GM12801 (cell line): ENCODE data around the gene NR3C2.

Experiments
- CTCF ChIP-seq: IDR thresholded peaks from one replicate; pipeline ENCODE4 v1.5.1; 2011; ENCODE audit warnings: control low read depth; ENCODE audit not compliant: insufficient read length; ENCODE audit errors: extremely low read depth

The NR3C2 gene

DNA sequence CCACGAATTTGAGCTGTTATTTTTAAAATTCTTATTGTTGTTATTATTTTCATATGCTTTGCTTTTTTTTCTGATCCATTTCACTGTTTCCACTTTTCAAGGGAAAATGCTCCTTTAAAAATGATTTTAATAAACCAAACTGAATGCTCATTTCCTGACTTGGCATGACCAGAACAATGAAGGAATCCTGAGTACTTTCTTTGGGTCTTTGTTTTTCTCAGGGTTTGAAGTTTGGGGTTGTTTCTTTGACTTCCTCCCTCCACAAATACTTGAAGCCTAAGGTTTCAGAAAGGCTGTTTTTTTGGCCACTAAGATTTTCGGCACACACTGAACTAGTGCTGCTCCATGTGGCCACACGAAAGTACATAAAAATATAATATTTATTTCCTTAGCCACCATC, 171.0 kb downstream of the NR3C2 start:
- TF ChIP-seq CTCF = no peak

DNA sequence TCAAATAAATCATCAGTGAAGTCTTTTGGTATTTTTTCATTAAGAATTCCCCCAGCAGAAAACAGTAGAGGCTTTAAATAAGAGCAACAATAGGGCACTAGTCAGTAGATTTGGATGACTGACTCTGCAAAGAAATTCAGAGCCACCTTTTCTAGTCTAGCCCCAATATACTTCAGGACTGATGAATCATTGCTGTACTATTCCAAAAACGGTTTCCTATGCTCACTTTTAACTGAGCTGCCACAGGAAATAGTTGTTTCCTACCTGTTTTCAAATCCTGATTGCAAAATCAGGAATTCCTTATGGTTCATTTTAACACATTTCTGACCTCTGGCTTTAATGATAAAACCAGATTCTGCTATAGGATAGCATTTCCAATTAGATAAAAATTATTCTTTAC, 171.6 kb downstream of the NR3C2 start:
- no peak for TF ChIP-seq CTCF

DNA sequence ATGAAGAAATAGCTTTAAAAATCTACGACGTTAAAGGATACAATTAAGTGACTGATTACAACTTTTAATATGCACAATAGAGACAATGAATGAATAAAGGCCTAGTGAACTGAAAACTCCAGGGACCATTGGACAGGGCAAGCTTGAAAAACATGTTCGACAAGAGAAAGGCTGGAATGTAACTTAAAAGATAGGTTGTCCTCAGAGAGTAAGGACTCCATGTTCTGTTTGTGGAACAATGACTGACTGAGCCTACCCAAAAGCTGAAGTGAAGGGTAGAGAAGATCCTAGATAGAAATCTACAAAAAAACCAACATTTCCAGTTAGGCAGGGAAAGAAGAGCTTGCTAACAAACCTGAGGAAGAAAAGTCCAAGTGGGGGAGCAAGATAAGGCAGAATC, 173.4 kb downstream of the NR3C2 start:
- TF ChIP-seq CTCF = no peak

DNA sequence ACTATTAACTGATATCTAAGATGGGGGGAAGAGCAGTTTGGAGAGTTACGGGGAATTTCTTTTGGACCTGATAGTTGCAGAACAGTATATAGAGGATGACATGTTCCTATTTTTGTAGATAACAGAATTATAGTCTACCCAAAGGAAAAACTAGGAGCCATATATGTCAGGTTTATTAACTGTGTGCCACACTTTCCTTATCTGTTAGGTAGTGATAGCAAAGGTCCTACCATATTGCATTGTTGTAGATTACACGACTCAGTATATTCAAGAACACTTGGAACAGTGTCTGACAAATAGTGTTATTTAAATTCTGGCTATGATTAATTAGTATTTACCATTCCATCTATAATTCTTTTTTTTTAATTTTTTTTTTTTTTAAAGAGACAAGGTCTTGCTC, 175.3 kb downstream of the NR3C2 start:
- no peak for TF ChIP-seq CTCF

DNA sequence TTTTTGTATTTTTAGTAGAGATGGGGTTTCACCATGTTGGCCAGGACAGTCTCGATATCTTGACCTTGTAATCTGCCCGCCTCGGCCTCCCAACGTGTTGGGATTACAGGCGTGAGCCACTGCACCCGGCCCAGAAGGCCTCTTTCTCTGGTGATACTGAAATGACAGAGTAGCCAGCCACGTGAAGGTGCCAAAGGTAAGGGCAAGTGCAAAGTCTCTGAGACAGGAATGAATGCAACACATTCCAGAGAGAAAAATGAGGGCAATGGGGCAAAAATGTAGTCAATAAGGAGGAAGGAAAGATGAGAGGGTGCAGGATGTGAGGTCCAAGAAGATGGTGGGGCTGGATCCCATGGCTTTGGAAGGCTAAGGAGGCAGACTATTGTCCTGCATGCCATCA, 176.0 kb downstream of the NR3C2 start:
- no peak for TF ChIP-seq CTCF

- TF ChIP-seq CTCF = no peak
Measured at GRCh38 chr4:148265627-148266026, 176.6 kb downstream of the NR3C2 start.

DNA sequence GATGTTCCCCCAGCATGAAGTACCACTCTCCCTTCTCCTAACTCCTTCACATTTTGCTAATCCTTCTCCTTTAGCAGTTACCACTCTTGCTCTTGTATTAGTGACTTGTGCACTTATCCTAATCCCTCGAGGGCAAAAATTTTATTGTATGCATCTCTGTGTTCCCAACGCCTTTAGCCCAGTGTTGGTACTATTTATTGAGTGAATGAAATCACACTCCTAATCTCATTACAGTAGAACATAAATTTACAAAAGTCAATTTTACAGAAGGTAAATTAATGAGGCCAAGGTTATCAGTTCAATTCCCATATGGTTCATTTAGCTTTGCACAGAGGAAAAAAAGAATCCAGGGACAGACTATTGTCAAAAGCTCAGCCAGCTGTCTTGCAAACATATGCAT, 178.4 kb downstream of the NR3C2 start:
- TF ChIP-seq CTCF = no peak

- TF ChIP-seq CTCF = no peak
Measured at GRCh38 chr4:148263127-148263526, 179.1 kb downstream of the NR3C2 start.
